ENCODE results near the gene ZNF516. TPM values are rescaled to one million over a fixed set of nuclear protein-coding genes. Genes with fewer than 3 reads are reported as not detected.

ZNF516 gene
- total and polyA plus RNA-seq, 2 experiments from 2014 or later: 17.0 to 78.6 TPM

DNA sequence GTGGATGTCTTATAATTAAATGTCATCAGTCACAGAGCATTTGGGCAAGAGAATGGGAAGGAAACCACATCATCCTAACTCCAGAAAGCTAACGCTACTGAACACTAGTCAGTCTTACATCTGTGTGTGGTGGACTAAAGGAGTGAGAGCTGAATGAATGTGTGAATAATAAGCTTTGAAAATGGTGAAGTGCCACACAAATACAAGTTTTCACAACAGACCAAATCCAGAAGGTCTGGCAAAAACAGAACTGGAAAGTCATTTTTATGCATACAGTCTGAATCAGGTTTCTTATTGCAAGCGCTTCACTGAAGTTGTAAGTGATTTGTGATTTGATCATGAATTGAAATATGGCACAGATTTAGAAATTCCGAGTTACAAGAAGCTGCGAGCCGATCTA lies 175.7 kb downstream of the ZNF516 start:
- Histone ChIP-seq H3K36me3 (no peaks in the 10 kb centered on the region), H3K27me3 (no peaks in the 10 kb centered on the region), H3K4me1 (ENCODE audit: low read depth) (peaks cover 3% of the 10 kb centered on the region), H3K4me3 (no peak overlapping the region), H3K9me3 (ENCODE audit: low read depth) (no peaks in the 10 kb centered on the region), H3K27ac (no peak overlapping the region)
- TF ChIP-seq, protein P1, sequence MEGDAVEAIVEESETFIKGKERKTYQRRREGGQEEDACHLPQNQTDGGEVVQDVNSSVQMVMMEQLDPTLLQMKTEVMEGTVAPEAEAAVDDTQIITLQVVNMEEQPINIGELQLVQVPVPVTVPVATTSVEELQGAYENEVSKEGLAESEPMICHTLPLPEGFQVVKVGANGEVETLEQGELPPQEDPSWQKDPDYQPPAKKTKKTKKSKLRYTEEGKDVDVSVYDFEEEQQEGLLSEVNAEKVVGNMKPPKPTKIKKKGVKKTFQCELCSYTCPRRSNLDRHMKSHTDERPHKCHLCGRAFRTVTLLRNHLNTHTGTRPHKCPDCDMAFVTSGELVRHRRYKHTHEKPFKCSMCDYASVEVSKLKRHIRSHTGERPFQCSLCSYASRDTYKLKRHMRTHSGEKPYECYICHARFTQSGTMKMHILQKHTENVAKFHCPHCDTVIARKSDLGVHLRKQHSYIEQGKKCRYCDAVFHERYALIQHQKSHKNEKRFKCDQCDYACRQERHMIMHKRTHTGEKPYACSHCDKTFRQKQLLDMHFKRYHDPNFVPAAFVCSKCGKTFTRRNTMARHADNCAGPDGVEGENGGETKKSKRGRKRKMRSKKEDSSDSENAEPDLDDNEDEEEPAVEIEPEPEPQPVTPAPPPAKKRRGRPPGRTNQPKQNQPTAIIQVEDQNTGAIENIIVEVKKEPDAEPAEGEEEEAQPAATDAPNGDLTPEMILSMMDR (IDR thresholded peaks at IDR 0.05; ENCODE audit: low read depth, low read length): no peak
- no peak for DNase-seq (ENCODE audit: low read depth in 1 of 2, low spot score in 1 of 2)

DNA sequence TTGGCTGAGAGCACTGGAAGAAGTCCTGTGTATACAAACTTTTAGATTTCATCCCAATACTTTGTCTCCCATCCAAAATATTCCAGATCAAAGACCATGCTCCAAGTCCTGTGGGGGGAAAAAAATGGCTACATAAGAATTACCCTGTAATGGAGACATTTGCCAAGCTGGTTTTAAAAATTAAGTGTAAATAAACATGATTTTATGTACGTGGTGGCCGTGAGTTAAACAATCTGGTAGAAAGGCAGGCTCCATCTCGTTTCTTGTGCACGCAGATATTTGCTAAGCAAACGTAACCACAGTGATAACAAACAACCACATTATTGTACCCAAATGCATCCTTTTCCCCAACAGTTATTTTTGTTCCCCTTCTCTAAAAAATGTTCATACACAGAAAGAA lies 176.4 kb downstream of the ZNF516 start:
- Histone ChIP-seq H3K27me3 (no peaks in the 10 kb centered on the region), H3K27ac (no peak overlapping the region), H3K4me1 (ENCODE audit: low read depth) (peaks cover 9% of the 10 kb centered on the region), H3K4me3 (no peak overlapping the region), H3K9me3 (ENCODE audit: low read depth) (no peaks in the 10 kb centered on the region), H3K36me3 (no peaks in the 10 kb centered on the region)
- TF ChIP-seq, protein P1 (IDR thresholded peaks at IDR 0.05; ENCODE audit: low read depth, low read length): no peak
- no peak for DNase-seq (ENCODE audit: low read depth in 1 of 2, low spot score in 1 of 2)

DNA sequence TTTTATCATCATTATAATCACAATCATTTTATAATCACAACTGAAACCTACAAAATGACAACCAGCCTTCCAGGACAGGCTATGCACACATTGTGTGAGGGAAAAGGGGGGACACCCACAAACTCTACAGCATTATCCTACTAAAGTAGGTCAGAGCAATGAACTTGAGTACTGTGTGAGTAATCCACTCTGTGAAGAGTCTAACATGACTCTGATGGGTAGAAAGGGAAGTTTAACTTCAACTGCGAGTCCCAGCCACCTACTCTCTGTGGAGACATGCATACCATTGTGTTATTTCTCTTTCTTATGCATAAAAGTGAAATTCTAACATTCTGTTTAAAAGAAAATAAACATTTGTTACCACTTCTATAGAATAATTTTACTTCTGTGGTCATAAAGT lies 177.9 kb downstream of the ZNF516 start:
- no peaks in the 10 kb centered on the region for H3K36me3 ChIP-seq

DNA sequence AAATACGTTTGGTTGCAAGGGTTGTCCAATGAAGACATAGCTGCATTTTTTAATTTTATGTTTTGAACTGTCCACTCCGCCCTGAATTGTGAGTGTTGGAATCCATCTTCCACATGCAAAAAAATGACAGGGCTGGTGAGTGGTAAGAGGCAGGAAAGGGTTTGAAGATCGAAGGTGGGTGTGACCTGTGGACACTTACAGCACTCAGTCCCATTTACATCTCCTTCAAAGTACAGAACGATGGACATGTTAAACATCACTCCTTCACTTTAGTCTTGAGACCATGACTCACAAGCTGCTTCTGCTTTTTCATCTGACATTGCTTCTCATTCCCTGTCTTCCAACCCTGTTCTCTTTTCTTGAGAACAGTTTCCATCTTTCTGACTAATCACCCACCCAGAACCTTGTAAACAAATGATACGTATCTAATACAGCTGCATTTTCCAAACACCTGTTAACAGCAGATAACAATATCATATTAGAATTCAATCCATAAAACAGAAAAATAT lies 179.3 kb downstream of the ZNF516 start:
- Histone ChIP-seq H3K9me3 (ENCODE audit: low read depth) (no peaks in the 10 kb centered on the region), H3K36me3 (no peaks in the 10 kb centered on the region), H3K27ac (no peak overlapping the region), H3K27me3 (no peaks in the 10 kb centered on the region), H3K4me3 (no peak overlapping the region), H3K4me1 (ENCODE audit: low read depth) (peaks cover 9% of the 10 kb centered on the region)
- no peak for DNase-seq (ENCODE audit: low read depth in 1 of 2, low spot score in 1 of 2)
- TF ChIP-seq, protein P1 (IDR thresholded peaks at IDR 0.05; ENCODE audit: low read depth, low read length): no peak

More for the DNA sequence above, 177.9 kb downstream of the ZNF516 start:
- H3K9me3 ChIP-seq (ENCODE audit: low read depth): no peaks in the 10 kb centered on the region
- H3K4me3 ChIP-seq: no peak overlapping the region
- no peaks in the 10 kb centered on the region for H3K27me3 ChIP-seq
- H3K4me1 ChIP-seq (ENCODE audit: low read depth): peaks cover 9% of the 10 kb centered on the region
- TF ChIP-seq, protein P1 (IDR thresholded peaks at IDR 0.05; ENCODE audit: low read depth, low read length): no peak
- H3K27ac ChIP-seq: no peak overlapping the region
- DNase-seq (ENCODE audit: low read depth in 1 of 2, low spot score in 1 of 2): no peak

DNA sequence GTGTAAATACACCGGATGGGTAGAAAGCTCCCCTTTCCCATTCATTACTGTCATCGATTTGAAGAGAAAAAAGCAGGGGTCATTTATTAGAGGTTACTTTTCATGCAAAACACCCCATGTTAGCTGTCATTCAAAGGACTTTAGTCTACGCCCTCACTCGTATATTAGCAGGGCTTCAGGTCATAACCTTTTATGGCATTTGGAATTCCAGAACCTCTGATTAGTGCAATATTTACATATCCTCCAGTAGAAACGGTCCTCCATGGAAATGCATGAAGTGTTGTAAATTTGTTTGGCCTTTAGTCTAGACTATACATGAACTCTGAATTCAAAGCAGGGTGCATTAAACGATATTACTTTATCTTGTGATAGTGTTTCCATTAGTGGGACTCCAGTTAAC lies 180.5 kb downstream of the ZNF516 start:
- peak in 1 of 2 donors; percentile 2 for DNase-seq (ENCODE audit: low read depth in 1 of 2, low spot score in 1 of 2)
- TF ChIP-seq, protein P1 (IDR thresholded peaks at IDR 0.05; ENCODE audit: low read depth, low read length): no peak

More for the DNA sequence above, 180.5 kb downstream of the ZNF516 start:
- Histone ChIP-seq H3K36me3 (no peaks in the 10 kb centered on the region), H3K27me3 (no peaks in the 10 kb centered on the region), H3K4me1 (ENCODE audit: low read depth) (peaks cover 9% of the 10 kb centered on the region), H3K27ac (no peak overlapping the region), H3K4me3 (no peak overlapping the region), H3K9me3 (ENCODE audit: low read depth) (no peaks in the 10 kb centered on the region)
